Endothelial cell of hepatic sinusoid (primary cell): ENCODE results near the gene CTH.
"Not testable (repeated sequence)": the region's sequence is repeated elsewhere in the genome, so short reads cannot be mapped to it uniquely, and the experiment has no call there.

Source experiments
- in situ Hi-C: cut with HindIII; loops from 2 replicates; pipeline ENCODE4 v1.10.0; 2017; ENCODE audit warnings: low sequenced_read_pairs

The CTH gene

GRCh38 chr1:70410604-70411359 lies at the start of gene CTH:
Gene CTH (plus strand): TSS chr1:70411268. CDS start chr1:70411416, 148 bp downstream.
- in situ Hi-C loops = no loop called here

GRCh38 chr1:70361727-70362398 lies 49.2 kb upstream of the CTH start:
- in situ Hi-C loops = no loop called here

- in situ Hi-C loops = no loop called here
These were observed 46.6 kb upstream of the CTH start for GRCh38 chr1:70364439-70364838.

GRCh38 chr1:70366425-70366952 lies 44.6 kb upstream of the CTH start:
- in situ Hi-C loops = not testable (repeated sequence)

GRCh38 chr1:70366997-70367396 lies 44.1 kb upstream of the CTH start:
- in situ Hi-C loops = not testable (repeated sequence)

- in situ Hi-C loops = not testable (repeated sequence)
These were observed 43.7 kb upstream of the CTH start for GRCh38 chr1:70367397-70367796.

GRCh38 chr1:70371586-70371985 lies 39.5 kb upstream of the CTH start:
- in situ Hi-C loops = not testable (repeated sequence)

GRCh38 chr1:70372426-70372825 lies 38.6 kb upstream of the CTH start:
- in situ Hi-C loops = no loop called here

- in situ Hi-C loops = not testable (repeated sequence)
These were observed 37.5 kb upstream of the CTH start for GRCh38 chr1:70373580-70373979.

GRCh38 chr1:70376196-70376595 lies 34.9 kb upstream of the CTH start:
- in situ Hi-C loops = no loop called here

GRCh38 chr1:70382682-70383081 lies 28.4 kb upstream of the CTH start:
- in situ Hi-C loops = no loop called here

- in situ Hi-C loops = no loop called here
These were observed 27.6 kb upstream of the CTH start for GRCh38 chr1:70383483-70383882.

- in situ Hi-C loops = no loop called here
These were observed 26.5 kb upstream of the CTH start for GRCh38 chr1:70384542-70384941.

GRCh38 chr1:70385477-70385876 lies 25.6 kb upstream of the CTH start:
- in situ Hi-C loops = no loop called here

GRCh38 chr1:70386121-70386520 lies 24.9 kb upstream of the CTH start:
- in situ Hi-C loops = no loop called here

GRCh38 chr1:70387507-70387906 lies 23.6 kb upstream of the CTH start:
- in situ Hi-C loops = no loop called here

GRCh38 chr1:70392626-70393025 lies 18.4 kb upstream of the CTH start:
- in situ Hi-C loops = no loop called here

GRCh38 chr1:70396607-70397006 lies 14.5 kb upstream of the CTH start:
- in situ Hi-C loops = no loop called here

GRCh38 chr1:70397013-70397412 lies 14.1 kb upstream of the CTH start:
- in situ Hi-C loops = no loop called here

GRCh38 chr1:70400335-70400734 lies 10.7 kb upstream of the CTH start:
- in situ Hi-C loops = no loop called here

GRCh38 chr1:70401974-70402373 lies 9.1 kb upstream of the CTH start:
- in situ Hi-C loops = no loop called here

GRCh38 chr1:70403759-70404158 lies 7.3 kb upstream of the CTH start:
- in situ Hi-C loops = no loop called here
